ENCODE measurements around the gene VMO1. TPM values are rescaled to one million over a fixed set of nuclear protein-coding genes. Genes with fewer than 3 reads are reported as not detected.

VMO1 gene
- total and polyA plus RNA-seq, 9 of the 15 experiments (the other 6 are each of a cell fraction or from before 2014, with no cell fraction given): 0.31 TPM; not detected in 8

- TF ChIP-seq ASH1L (IDR thresholded peaks at IDR 0.05; ENCODE audit: borderline replicate concordance, low read depth, partially characterized antibody) (no peak), EHMT2 (IDR thresholded peaks at IDR 0.05) (peak; percentile 78; the same call in 1 of the 2 replicates), SP1 (CRISPR knock-in tag; IDR thresholded peaks at IDR 0.05) (no peak), CEBPZ (IDR thresholded peaks at IDR 0.05; ENCODE audit: borderline replicate concordance, low read depth, low read length) (no peak), PHF8 (IDR thresholded peaks at IDR 0.05; ENCODE audit: borderline replicate concordance, low read length) (no peak), ZNF655 (CRISPR knock-in tag; IDR thresholded peaks at IDR 0.05) (no peak), MIER1 (IDR thresholded peaks at IDR 0.05; ENCODE audit: low read depth) (no peak), EGR1 (conservative IDR thresholded peaks at IDR 0.05) (0 out of 2 replicates have a peak, but pooled peaks have one; percentile 15), MTA2 (IDR thresholded peaks at IDR 0.05; ENCODE audit: low read depth) (no peak), IRF2 (CRISPR knock-in tag; IDR thresholded peaks at IDR 0.05) (no peak), POLR3G (IDR thresholded peaks at IDR 0.05; ENCODE audit: extremely low read depth, insufficient read length, insufficient replicate concordance) (no peak), ZBED1 (IDR thresholded peaks at IDR 0.05) (no peak), ZNF780A (CRISPR knock-in tag; IDR thresholded peaks at IDR 0.05) (no peak), KLF13 (tag; IDR thresholded peaks at IDR 0.05; ENCODE audit: borderline replicate concordance, low read depth) (no peak), KAT7 (CRISPR knock-in tag; IDR thresholded peaks at IDR 0.05; ENCODE audit: borderline replicate concordance) (no peak), FOSL1 (tag; conservative IDR thresholded peaks at IDR 0.05) (peak; percentile 41; the same call in 1 of the 2 replicates), ZNF398 (CRISPR knock-in tag; IDR thresholded peaks at IDR 0.05) (no peak)
- TF ChIP-seq, protein P1, sequence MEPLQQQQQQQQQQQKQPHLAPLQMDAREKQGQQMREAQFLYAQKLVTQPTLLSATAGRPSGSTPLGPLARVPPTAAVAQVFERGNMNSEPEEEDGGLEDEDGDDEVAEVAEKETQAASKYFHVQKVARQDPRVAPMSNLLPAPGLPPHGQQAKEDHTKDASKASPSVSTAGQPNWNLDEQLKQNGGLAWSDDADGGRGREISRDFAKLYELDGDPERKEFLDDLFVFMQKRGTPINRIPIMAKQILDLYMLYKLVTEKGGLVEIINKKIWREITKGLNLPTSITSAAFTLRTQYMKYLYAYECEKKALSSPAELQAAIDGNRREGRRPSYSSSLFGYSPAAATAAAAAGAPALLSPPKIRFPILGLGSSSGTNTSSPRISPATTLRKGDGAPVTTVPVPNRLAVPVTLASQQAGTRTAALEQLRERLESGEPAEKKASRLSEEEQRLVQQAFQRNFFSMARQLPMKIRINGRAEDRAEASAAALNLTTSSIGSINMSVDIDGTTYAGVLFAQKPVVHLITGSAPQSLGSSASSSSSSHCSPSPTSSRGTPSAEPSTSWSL (CRISPR knock-in tag; IDR thresholded peaks at IDR 0.05; ENCODE audit: borderline replicate concordance): no peak
- TF ChIP-seq, protein P2, sequence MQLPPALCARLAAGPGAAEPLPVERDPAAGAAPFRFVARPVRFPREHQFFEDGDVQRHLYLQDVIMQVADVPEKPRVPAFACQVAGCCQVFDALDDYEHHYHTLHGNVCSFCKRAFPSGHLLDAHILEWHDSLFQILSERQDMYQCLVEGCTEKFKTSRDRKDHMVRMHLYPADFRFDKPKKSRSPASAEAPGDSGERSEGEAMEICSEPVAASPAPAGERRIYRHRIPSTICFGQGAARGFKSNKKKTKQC (CRISPR knock-in tag; IDR thresholded peaks at IDR 0.05): no peak
These were observed 50.1 kb downstream of the VMO1 start (continued) for GRCh38 chr17:4735876-4736651.
